ENCODE measurements around the gene DCAF5.
"Not testable (repeated sequence)": the region's sequence is repeated elsewhere in the genome, so short reads cannot be mapped to it uniquely, and the experiment has no call there.

The DCAF5 gene

GRCh38 chr14:69079747-69080146 lies 73.2 kb downstream of the DCAF5 start:
- H2AFZ ChIP-seq (ENCODE audit: low read depth, low read length): no peak overlapping the region
- H3K9me3 ChIP-seq (ENCODE audit: insufficient read depth, low read length): no peaks in the 10 kb centered on the region
- no peaks in the 10 kb centered on the region for H4K20me1 ChIP-seq (ENCODE audit: insufficient read depth, low read length)
- peaks cover 4% of the 10 kb centered on the region for H3K36me3 ChIP-seq (replicated peaks; ENCODE audit: low read depth, low read length)
- H3K27ac ChIP-seq (ENCODE audit: low read length): no peak overlapping the region
- H3K27me3 ChIP-seq (ENCODE audit: low read depth, low read length): no peaks in the 10 kb centered on the region
- H3K9ac ChIP-seq (ENCODE audit: low read length): no peak overlapping the region
- no peaks in the 10 kb centered on the region for H3K4me1 ChIP-seq (ENCODE audit: low read length)
- H3K4me3 ChIP-seq (ENCODE audit: low read length): no peak overlapping the region
- TF ChIP-seq EZH2phosphoT487 (IDR thresholded peaks at IDR 0.05; ENCODE audit: low read depth): no peak
- TF ChIP-seq, protein P1, sequence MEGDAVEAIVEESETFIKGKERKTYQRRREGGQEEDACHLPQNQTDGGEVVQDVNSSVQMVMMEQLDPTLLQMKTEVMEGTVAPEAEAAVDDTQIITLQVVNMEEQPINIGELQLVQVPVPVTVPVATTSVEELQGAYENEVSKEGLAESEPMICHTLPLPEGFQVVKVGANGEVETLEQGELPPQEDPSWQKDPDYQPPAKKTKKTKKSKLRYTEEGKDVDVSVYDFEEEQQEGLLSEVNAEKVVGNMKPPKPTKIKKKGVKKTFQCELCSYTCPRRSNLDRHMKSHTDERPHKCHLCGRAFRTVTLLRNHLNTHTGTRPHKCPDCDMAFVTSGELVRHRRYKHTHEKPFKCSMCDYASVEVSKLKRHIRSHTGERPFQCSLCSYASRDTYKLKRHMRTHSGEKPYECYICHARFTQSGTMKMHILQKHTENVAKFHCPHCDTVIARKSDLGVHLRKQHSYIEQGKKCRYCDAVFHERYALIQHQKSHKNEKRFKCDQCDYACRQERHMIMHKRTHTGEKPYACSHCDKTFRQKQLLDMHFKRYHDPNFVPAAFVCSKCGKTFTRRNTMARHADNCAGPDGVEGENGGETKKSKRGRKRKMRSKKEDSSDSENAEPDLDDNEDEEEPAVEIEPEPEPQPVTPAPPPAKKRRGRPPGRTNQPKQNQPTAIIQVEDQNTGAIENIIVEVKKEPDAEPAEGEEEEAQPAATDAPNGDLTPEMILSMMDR (IDR thresholded peaks at IDR 0.05; ENCODE audit: low read depth, low read length): no peak
- no peaks in the 10 kb centered on the region for H3K79me2 ChIP-seq (ENCODE audit: low read length)
- no peak overlapping the region for H3K4me2 ChIP-seq (ENCODE audit: low read length)

DNA sequence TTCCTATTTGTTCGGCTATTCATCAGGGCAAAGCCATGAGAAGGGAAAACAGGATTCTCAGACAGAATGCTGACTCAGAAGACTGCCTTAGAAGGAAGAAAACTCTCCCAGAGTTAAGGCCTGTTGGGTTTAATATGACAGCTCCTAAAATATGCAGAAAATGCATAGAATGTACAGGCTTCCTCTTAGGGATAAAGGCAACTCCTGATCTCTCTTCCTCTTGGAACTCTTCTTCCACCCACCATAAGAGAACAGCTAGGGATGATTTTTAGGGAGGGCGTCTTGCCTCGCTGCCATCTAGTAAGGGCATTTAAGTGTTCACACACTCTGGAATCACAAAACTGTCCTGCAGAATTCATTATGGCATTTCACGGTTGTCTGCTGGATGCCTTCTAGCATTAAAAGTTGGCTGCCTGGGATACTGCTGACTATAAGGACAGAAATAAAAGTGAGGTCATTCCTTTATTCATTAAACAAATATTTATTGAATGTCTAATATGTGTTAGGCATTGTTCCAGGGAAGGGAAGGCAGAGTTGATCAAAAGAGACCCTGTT lies 73.7 kb downstream of the DCAF5 start:
- Histone ChIP-seq H3K9me3 (ENCODE audit: insufficient read depth, low read length) (no peaks in the 10 kb centered on the region), H3K9ac (ENCODE audit: low read length) (no peak overlapping the region), H3K27me3 (ENCODE audit: low read depth, low read length) (no peaks in the 10 kb centered on the region), H4K20me1 (ENCODE audit: insufficient read depth, low read length) (no peaks in the 10 kb centered on the region), H3K4me1 (ENCODE audit: low read length) (no peaks in the 10 kb centered on the region), H3K4me2 (ENCODE audit: low read length) (no peak overlapping the region), H3K4me3 (ENCODE audit: low read length) (no peak overlapping the region), H3K79me2 (ENCODE audit: low read length) (no peaks in the 10 kb centered on the region), H3K27ac (ENCODE audit: low read length) (no peak overlapping the region), H3K36me3 (replicated peaks; ENCODE audit: low read depth, low read length) (peaks cover 7% of the 10 kb centered on the region), H2AFZ (ENCODE audit: low read depth, low read length) (no peak overlapping the region)
- TF ChIP-seq EZH2phosphoT487 (IDR thresholded peaks at IDR 0.05; ENCODE audit: low read depth): no peak
- TF ChIP-seq, protein P1 (IDR thresholded peaks at IDR 0.05; ENCODE audit: low read depth, low read length): no peak

DNA sequence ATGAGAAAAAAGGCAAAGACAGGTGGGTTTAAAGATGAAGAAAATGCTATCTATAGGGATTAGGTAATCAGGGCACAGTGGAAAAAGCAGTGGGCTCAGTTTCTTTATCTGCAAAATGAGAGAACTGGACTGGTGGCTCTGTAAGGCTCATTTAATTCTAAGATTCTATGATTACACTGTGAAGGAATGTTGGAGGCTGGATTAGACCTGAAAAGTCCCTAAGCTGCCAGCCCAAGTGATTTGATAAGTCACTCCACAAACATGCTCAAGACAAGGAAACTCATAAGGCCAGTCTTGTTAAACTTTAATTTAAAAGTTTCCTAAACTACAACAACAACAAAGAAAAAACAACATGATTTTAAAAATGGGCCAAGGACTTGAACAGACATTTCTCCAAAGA lies 75.1 kb downstream of the DCAF5 start:
- Histone ChIP-seq H3K9me3 (ENCODE audit: insufficient read depth, low read length) (no peaks in the 10 kb centered on the region), H3K4me1 (ENCODE audit: low read length) (peaks cover 2% of the 10 kb centered on the region), H3K36me3 (replicated peaks; ENCODE audit: low read depth, low read length) (peaks cover 13% of the 10 kb centered on the region), H2AFZ (ENCODE audit: low read depth, low read length) (no peak overlapping the region), H3K79me2 (ENCODE audit: low read length) (no peaks in the 10 kb centered on the region), H3K9ac (ENCODE audit: low read length) (no peak overlapping the region), H3K27me3 (ENCODE audit: low read depth, low read length) (no peaks in the 10 kb centered on the region), H4K20me1 (ENCODE audit: insufficient read depth, low read length) (no peaks in the 10 kb centered on the region), H3K4me2 (ENCODE audit: low read length) (no peak overlapping the region), H3K27ac (ENCODE audit: low read length) (no peak overlapping the region), H3K4me3 (ENCODE audit: low read length) (no peak overlapping the region)
- TF ChIP-seq EZH2phosphoT487 (IDR thresholded peaks at IDR 0.05; ENCODE audit: low read depth): no peak
- TF ChIP-seq, protein P1 (IDR thresholded peaks at IDR 0.05; ENCODE audit: low read depth, low read length): no peak

GRCh38 chr14:69077185-69077584 lies 75.7 kb downstream of the DCAF5 start:
- not testable (repeated sequence) for H3K4me3 ChIP-seq (ENCODE audit: low read length); H3K9me3 ChIP-seq (ENCODE audit: insufficient read depth, low read length); H3K4me1 ChIP-seq (ENCODE audit: low read length); H3K79me2 ChIP-seq (ENCODE audit: low read length); H2AFZ ChIP-seq (ENCODE audit: low read depth, low read length); H3K4me2 ChIP-seq (ENCODE audit: low read length); H4K20me1 ChIP-seq (ENCODE audit: insufficient read depth, low read length); H3K27me3 ChIP-seq (ENCODE audit: low read depth, low read length); H3K27ac ChIP-seq (ENCODE audit: low read length); H3K9ac ChIP-seq (ENCODE audit: low read length)
- peaks cover 16% of the 10 kb centered on the region for H3K36me3 ChIP-seq (replicated peaks; ENCODE audit: low read depth, low read length)
